KOPT-K1 (cell line): ENCODE results near the gene KIAA0825.

ENCODE experiments used
- H3K27ac ChIP-seq: fragments of 200-600 bp; sonication (generic); 2 replicates; pipeline ENCODE4 v1.5.1; 2016; ENCODE audit warnings: antibody characterized with exemption, mild to moderate bottlenecking, low read depth, low read length; ENCODE audit not compliant: poor library complexity, severe bottlenecking
- H3K36me3 ChIP-seq: fragments of 200-600 bp; sonication (generic); 2 replicates; pipeline ENCODE4 v1.5.1; 2017; ENCODE audit warnings: antibody characterized with exemption, mild to moderate bottlenecking, low read length, moderate library complexity; ENCODE audit not compliant: insufficient read depth
- H3K9me3 ChIP-seq: fragments of 200-600 bp; sonication (generic); 2 replicates; pipeline ENCODE4 v1.5.1; 2017; ENCODE audit warnings: antibody characterized with exemption, low read length, mild to moderate bottlenecking; ENCODE audit not compliant: insufficient read depth, poor library complexity, severe bottlenecking

KIAA0825 gene

DNA sequence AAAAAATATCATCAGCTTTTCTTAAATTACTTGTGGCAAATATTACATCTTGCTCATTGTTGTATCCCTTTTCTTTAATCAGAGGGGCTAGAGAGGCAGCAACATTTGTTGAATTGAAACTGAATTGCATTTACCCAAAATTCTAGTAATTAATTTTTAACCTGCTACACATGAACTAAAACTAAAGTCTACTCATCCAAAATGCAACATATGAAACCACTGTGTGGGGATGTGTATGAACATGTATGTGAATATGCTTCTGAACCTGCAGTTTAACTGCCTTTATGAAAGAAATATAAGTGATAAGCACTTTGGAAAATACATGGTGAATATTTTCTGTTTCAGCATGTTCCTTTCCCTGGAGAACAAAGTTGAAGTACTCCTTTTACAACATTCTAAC is 158.5 kb downstream of the KIAA0825 start:
- H3K36me3 ChIP-seq: no peaks in the 10 kb centered on the region
- H3K9me3 ChIP-seq: no peaks in the 10 kb centered on the region
- H3K27ac ChIP-seq: no peak overlapping the region

- no peak overlapping the region for H3K27ac ChIP-seq
- no peaks in the 10 kb centered on the region for H3K9me3 ChIP-seq
- H3K36me3 ChIP-seq: no peaks in the 10 kb centered on the region
Measured at GRCh38 chr5:94457788-94458187, 160.6 kb downstream of the KIAA0825 start.

GRCh38 chr5:94445726-94446125 is 172.7 kb downstream of the KIAA0825 start:
- H3K36me3 ChIP-seq: no peaks in the 10 kb centered on the region
- no peak overlapping the region for H3K27ac ChIP-seq
- H3K9me3 ChIP-seq: no peaks in the 10 kb centered on the region

- Histone ChIP-seq H3K9me3 (no peaks in the 10 kb centered on the region), H3K36me3 (no peaks in the 10 kb centered on the region), H3K27ac (no peak overlapping the region)
Measured at GRCh38 chr5:94442991-94443390, 175.4 kb downstream of the KIAA0825 start.

DNA sequence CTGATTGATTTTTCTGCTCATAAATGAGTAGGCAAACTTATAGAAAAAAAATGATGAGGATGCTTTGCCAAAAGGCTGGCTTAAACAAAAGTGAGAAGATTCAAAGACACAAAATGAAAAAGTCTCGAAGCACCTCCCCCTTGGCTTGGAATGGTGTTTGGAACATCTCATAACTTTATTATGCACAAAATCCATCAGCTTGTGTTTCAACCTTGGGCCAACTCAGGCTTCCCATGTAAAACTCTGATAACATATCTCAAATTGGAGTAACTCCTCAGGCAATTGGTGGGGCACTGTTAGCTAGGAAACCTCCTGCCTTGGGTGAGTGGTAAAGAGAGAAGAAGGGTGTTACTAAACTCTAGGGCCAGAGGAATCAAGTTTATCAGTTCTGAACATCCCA is 176.3 kb downstream of the KIAA0825 start:
- no peaks in the 10 kb centered on the region for H3K36me3 ChIP-seq

GRCh38 chr5:94440015-94440414 is 178.4 kb downstream of the KIAA0825 start:
- Histone ChIP-seq H3K36me3 (no peaks in the 10 kb centered on the region), H3K9me3 (no peaks in the 10 kb centered on the region), H3K27ac (no peak overlapping the region)

More for the DNA sequence above, 176.3 kb downstream of the KIAA0825 start:
- Histone ChIP-seq H3K27ac (no peak overlapping the region), H3K9me3 (no peaks in the 10 kb centered on the region)

- H3K9me3 ChIP-seq: no peaks in the 10 kb centered on the region
- H3K36me3 ChIP-seq: no peaks in the 10 kb centered on the region
- H3K27ac ChIP-seq: no peak overlapping the region
Measured at GRCh38 chr5:94433397-94434163, 184.8 kb downstream of the KIAA0825 start.

- no peaks in the 10 kb centered on the region for H3K36me3 ChIP-seq
- H3K9me3 ChIP-seq: no peaks in the 10 kb centered on the region
- H3K27ac ChIP-seq: no peak overlapping the region
Measured at GRCh38 chr5:94432499-94432898, 185.9 kb downstream of the KIAA0825 start.

GRCh38 chr5:94431696-94432095 is 186.7 kb downstream of the KIAA0825 start:
- Histone ChIP-seq H3K27ac (no peak overlapping the region), H3K36me3 (no peaks in the 10 kb centered on the region), H3K9me3 (no peaks in the 10 kb centered on the region)

DNA sequence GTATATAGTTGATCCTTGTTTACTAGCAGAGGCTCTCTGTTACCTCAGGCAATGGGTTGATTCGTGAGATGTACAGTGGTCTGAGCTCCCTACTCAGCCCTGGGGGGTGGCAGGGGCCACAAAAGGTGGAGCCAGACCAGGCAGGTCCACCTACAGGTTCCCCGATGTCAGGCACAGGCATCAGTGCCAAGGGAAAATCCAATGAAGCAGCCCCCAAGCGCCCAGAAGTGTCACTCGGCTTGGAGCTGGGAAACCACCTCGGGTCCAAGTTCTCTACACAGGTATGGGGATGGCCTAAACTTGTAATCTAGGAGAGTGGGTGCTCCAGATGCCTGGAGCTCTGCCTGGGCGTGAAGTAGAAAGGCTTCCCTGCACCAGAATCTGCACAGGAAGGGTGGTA is 188.8 kb downstream of the KIAA0825 start:
- Histone ChIP-seq H3K9me3 (no peaks in the 10 kb centered on the region), H3K27ac (no peak overlapping the region), H3K36me3 (no peaks in the 10 kb centered on the region)

GRCh38 chr5:94425396-94425795 is 193.0 kb downstream of the KIAA0825 start:
- Histone ChIP-seq H3K36me3 (no peaks in the 10 kb centered on the region), H3K27ac (no peak overlapping the region), H3K9me3 (no peaks in the 10 kb centered on the region)

DNA sequence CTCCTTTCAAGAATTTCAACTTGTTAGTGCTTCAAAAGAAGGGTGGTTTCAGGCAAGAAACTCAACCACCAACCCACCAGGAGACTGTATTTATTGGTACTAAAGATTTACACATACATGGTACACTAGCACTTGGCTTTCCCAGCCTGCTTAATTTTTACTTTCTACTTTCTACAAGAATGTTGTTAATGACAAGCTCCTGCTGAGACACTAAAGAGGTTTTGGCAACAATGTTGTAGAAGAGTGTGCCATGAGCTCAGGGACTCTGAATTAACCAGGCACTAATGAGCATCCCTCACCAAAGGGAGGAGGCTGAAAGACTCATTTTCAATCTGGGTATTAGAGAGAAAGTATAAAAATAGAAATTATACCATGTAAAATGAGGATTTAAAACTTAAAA is 195.0 kb downstream of the KIAA0825 start:
- Histone ChIP-seq H3K27ac (no peak overlapping the region), H3K36me3 (no peaks in the 10 kb centered on the region)

GRCh38 chr5:94422812-94423211 is 195.6 kb downstream of the KIAA0825 start:
- Histone ChIP-seq H3K9me3 (no peaks in the 10 kb centered on the region), H3K36me3 (no peaks in the 10 kb centered on the region), H3K27ac (no peak overlapping the region)

More for the DNA sequence above, 195.0 kb downstream of the KIAA0825 start:
- no peaks in the 10 kb centered on the region for H3K9me3 ChIP-seq

DNA sequence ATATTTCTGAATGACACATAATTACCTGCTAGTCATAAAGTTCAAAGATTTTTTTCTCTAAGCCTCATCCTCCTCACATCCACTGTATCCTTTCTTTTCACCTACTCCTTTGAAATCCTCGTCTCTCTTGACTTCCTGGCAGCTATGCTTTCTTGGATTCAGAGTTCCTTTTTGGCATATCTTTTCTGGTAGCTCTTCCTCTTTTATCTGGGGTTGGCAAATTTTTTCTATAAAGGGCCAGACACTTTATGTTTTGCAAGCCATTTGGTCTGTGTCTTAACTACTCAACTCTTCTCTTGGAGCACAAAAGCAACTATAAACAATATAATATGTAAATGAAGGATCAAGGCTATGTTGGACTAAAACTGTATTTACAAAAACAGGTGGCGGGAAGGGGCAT is 197.5 kb downstream of the KIAA0825 start:
- H3K9me3 ChIP-seq: no peaks in the 10 kb centered on the region
- H3K36me3 ChIP-seq: no peaks in the 10 kb centered on the region
- H3K27ac ChIP-seq: no peak overlapping the region

- no peaks in the 10 kb centered on the region for H3K9me3 ChIP-seq
- no peak overlapping the region for H3K27ac ChIP-seq
- H3K36me3 ChIP-seq: no peaks in the 10 kb centered on the region
Measured at GRCh38 chr5:94415798-94416197, 202.6 kb downstream of the KIAA0825 start.

DNA sequence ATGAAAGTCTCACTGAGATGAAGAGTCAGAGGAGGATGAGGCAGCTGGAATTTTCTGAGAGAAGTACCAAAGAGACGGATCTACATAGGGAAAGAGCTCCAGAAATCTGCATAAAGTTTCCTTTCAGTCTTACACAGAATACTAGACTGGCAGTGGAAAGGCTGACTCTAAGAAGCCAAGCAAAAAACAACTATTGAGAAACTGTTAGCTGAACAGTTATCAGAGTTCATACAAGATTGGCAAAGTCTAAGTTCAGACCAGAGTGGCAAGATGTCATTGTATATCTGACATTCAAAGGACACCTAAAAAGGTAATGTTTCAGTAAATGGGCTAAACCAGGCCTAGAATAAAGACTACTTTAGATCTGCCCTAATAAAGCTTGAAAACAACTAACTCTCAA is 209.0 kb downstream of the KIAA0825 start:
- no peaks in the 10 kb centered on the region for H3K36me3 ChIP-seq
- peaks cover 7% of the 10 kb centered on the region for H3K9me3 ChIP-seq
- H3K27ac ChIP-seq: no peak overlapping the region
